Activated gamma-delta T cell (primary cell): ENCODE measurements around the gene THOC7.

ENCODE experiments used
- DNase-seq: peaks from one replicate; lab custom pipeline; 2025; lab: John Stamatoyannopoulos, UW

Gene THOC7

DNA sequence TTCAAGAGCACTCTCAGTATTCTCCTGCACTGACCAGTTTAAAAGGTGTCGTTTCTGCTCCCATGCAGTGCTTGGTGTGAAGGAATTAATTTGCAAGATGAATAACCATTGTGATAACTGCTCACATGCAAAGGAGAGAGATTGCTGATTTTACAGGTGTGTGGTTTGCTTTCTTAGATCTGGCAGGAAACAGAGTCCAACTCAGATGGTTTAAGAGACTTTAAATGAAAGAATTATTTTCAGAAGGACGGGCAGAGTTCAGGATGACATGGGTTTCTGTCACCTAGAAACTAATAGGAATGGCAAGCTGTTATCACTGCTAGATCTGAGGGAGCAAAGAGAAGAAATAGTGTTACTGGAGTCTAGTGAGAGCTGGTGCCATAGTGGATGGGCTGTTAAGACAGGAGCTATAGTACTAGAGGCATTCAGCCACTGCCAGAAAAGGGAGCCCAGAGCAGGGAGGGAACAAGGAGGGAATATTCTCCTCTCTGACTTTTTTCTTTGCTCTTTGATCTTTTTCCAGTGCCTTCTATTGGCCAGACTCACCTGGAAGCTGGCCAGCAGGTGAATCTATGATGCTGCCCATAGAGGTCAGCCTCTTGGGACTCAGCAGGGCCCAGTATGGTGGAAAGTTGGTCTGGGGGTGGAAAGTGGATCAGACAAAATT, 14.9 kb upstream of the THOC7 start:
- DNase-seq, result no peak

DNA sequence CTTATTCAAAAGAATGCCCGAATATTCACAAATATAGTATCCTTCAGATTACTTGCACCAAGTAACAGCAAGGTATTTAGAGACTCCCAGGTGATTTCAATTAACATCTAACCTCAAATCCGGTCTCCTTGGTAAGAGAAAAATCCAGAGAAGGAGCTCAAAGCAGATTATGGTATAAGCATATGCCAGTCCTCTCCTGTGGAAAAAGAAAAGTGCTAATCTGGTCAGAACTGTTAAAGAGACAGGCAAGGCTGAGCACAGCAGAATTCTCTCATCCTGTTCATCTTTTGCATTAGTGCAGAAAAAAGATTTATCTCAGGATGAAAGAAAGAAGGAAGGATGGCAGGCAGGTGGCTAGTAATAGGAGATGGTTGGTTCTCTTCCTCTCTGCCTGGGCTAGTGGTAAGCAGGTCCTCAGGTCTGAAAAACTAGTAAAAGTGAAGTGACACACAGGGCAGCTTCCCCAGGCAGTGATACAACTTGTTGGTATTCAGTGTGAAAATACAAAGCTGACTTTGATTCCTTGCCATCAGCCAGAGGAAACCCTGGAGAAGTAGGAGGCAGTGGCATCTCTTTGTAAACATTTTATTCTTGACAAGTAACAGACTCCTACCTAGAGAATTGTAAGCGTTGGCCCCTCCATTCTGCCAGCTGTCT, 14.3 kb upstream of the THOC7 start:
- DNase-seq, result no peak

DNA sequence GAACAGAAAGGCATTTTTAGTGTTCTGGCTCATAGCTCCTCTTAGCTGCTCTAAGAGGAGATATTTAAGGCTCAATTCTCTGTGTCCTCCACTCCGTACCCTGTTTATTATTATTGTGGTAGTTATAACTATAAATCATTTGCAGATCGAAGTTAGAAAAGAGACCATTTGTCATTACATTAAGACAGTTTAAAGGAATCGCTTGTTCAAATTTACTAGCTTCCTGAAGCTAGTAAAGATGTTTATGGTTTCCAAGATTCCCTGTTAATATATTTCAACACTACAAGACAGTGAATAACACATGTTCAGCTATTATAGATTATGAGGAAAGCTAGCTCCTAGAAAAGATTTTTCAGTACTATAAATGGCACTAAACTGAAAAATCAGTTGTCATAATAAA, 12.7 kb upstream of the THOC7 start:
- DNase-seq, result no peak

DNA sequence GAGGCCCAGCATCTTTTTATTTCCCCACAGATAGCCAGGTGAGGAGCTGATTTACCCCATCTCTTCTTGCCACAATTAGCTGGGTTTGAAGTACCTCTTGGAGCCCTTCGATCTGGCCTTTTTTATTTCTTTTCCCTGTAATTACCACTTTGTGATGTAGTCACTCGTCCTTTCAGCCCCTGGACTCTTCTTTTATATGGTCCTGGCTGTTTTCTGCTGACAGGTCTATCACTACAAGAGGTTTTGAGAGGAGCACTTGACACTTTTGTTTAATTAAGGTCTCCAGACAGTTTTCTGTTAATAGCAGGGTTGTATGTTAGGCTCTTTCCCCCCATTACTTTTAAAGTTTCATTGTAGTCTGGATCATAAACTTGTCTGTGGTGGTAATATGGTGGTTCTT, 11.9 kb upstream of the THOC7 start:
- DNase-seq, result no peak

DNA sequence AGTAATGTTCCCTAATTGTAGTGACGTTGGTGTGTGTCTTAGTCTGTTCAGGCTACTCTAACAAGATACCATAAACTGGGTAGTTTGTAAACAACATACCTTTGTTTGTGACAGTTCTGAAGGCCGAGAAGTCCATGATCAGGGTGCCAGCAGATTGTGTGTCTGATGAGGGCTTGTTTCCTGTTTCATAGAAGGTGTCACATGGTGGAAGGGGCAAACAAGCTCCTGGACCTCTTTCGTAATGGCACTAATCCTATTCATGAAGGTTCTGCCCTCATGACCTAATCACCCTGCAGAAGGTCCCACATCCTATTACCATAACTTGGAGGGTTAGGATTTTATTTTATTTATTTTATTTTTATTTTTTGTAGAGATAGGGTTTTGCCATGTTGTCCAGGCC, 11.2 kb upstream of the THOC7 start:
- no peak for DNase-seq

DNA sequence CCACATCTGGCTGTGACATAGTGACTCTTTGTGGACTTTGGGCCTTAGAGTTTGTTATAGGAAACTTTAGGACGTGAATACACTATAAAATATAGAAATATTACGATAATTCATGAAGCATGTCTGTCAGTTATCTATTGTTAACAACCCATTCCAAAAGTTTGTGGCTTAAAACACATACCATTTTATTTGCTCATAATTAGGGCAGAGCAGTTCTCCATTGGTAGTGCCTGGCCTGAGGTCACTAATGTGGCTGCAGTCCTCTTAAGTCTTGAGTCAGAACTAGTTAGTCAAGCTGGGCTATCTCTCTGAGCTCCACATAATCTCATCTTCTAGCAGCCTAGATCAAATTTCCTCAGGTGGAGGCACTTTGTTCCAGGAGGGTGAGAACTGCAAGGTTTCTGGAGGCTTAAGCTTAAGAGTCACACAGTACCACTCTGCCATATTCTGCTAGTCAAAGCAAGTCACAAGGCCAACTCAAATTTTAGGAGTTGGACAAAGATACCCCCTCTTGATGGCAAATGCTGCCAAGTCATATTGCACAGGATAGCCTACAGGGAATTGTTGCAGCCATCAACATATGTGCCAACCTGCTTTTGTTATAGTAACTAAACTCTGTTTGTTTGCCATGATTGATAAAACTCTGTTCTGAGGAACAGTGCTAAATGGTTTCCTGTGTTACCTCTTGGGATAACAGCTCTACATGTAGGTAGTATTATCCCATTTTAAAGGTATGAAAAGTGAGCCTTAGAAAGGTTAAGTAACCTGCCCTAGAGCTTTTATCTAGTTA, 8.7 kb upstream of the THOC7 start:
- DNase-seq, result no peak

DNA sequence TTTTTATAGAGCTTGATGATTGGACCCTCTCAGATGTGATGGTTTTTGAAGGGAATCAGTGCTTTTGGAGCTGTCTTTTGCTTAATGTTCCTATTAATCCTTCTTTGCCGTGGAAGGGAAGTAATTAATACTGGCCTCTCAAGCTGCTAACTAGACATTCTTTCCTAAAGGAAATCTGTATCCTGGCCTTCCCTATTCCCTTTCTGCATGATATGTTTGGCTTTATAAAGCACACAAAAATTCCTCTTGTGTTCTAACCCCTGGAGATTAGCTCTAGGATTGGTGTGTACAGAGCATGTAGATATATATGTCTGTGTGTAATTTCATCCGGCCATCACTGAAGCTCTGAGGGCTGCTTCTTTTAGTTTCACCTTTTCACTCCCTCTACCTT, 7.0 kb upstream of the THOC7 start:
- DNase-seq, result no peak

DNA sequence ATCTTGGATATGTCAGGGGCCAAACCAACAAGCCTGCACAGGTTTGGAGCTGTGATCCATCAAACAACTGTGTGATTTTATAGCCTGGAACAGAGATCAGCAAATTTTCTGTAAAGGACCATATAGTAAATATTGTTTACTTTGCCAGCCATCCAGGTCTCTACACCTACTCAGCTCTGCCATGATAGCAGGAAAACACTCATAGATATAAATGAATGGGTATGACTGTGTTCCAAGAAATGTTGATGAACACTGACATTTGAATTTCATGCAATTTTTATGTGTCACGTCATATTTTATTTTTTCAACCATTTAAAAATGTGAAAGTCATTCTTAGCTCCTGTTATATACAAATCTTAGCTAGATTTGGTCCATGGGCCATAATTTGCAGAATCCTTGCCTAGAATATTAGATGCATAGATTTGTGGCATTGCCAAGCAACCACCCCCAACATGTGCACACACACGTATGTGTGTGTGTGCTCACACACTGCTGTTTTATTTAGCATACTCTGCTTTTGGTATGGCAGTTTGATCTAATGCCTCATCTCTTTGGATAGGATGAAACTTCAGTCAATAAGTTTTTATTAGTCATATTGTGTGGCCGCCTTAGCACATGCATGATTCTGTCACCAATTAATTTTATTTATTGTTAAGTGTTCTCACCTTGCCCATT, 6.5 kb upstream of the THOC7 start:
- DNase-seq, result no peak

DNA sequence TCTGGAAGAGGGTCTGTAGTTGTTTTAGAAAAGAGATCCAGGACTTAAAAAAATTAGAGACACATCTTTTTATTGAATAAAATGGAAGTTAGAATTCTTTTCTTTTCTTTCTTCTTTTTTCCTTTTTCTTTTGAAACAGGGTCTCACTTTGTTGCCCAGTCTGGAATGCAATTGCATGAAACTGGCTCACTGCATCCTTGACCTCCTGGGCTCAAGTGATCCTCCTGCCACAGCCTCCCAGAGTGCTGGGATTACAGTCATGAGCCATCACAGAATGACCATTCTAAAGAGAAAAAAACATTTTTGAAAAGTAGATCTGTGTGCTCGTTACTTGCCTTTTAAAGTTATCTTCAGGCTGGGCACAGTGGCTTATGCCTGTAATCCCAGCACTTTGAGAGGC, 3.6 kb upstream of the THOC7 start:
- DNase-seq, result no peak

DNA sequence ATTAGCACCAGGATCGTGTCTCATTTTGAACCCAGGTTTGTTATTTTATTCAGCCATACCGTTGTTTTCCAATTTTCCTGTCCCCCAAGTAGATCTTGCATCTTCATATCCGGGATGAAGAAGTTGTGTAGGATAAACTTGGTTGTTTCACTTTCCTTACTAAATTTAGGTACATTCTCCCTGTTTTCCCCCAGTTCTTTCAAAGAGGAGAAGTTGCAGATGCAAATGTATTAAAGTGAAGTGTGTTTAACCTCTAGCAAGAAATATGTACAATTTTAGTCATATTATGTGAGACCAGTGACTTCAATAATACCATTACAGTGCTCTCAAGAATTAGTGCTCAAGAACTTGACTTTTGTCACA, 1.3 kb upstream of the THOC7 start:
- DNase-seq, result no peak

DNA sequence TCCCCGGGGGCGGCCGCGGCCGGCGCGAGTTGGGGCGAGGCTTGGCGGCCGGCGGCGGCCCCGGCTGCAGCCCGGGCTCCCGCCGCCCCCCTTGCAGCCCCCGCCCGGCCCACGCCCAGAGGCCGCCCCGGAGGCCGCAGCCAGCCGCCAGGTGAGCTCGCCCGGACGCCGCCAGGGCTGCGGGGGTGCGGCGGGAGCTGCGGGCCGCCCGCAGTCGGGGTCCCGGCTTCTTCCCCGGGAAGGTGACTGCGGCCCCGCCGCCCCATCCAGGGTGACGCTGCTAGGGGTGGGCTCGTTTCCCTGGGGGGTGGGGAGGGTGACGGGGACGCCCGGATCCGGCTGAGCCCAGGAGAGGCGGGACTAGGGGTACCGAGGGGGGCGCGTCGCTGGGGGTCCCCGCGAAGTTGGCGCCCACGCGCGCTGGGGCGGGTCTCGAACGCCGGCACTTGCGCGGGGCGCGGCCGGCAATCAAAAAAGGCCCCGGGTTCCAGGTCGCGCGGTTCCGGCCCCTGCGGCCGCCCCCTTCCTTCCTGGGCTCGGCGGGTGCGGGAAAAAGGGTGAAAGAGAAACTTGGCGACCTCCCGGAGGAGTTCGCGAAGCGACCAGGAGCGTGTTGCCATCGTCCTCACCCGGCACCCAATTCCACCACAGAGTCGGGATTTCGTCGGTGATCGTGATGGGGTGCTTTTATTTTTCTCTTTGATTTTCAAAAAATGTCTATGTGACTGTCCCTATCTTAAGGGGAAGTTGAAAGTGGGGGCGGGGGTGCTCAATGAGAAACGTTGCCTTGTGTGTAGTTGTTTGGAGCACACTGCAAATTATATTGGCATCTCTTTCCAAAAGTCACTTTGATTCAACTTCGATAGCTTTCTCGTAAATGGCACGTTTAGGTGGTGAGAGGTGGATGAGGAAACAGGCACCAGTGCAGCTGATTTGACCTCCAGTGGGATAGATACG, 681 bp upstream of the THOC7 start:
- peak; percentile 48 for DNase-seq

DNA sequence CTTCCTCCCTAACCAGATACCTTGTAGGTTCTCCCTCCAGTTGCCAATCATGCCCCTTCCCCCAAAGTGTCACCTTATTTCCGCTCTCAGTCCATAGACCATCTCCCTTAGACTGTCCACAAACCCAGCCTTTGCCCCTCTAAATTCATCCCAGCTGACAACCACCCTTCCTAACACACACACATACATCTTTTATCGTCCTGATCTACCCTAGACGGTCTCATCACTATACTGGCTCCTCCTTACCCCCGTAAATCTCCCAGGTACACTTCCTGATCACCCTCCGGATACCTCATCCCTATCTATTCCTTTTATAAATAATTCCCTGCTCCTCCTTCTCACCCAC, 828 bp downstream of the THOC7 start:
- DNase-seq, result no peak

DNA sequence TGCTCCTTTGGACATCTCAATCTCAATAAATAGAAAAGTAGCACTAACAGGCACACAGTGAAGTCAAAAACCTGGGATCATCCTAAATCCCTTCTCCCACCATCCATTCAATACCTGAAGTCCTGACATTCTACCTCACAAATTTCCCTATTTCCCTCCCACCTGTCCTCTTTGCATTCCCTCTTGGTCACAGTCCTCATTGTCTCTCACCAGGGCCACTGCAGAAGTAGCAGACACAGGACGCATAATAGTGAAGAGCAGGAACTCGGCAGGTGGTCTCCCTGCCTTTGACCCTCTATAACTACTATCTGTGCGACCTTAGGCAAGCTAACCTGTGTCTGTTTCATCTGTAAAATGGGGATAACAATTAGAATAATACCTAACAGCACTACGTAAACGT, 2.3 kb downstream of the THOC7 start:
- no peak for DNase-seq

DNA sequence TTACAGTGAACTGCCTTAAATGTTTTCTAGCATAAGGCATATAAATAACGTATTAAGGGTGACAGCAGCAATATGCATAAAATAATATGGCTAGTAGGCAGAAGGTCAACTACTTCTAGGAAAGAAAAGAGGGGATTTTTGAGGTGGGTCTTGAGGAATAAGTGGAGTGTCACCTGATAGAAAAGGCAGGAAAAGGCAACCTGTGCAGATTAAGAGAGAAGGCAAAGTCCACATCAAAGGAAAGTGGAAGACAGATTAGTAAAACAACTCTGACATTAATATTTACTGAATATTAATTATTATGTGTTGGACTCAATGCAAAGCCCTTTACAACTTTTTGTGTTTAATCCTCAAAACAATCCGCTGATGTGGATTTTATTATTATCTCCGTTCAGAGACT, 2.8 kb downstream of the THOC7 start:
- DNase-seq, result no peak

DNA sequence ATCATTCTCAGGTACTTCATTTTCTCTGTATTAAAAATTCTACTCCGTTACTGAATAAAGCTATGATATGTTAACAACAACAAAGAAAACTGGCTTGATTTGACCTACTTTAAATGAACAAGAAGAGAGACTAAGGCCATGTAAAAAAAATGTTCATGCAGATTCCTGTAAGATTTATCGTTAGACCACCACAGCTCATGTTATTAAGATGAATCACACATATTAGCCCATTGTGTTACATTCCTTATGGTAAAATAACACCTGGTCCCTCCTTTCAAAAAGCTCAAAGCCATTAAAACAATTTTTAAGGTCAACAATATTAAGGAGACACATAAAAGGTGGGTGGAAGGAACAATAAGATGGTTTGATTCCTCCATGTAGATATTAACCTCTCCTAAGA, 6.3 kb downstream of the THOC7 start:
- no peak for DNase-seq

DNA sequence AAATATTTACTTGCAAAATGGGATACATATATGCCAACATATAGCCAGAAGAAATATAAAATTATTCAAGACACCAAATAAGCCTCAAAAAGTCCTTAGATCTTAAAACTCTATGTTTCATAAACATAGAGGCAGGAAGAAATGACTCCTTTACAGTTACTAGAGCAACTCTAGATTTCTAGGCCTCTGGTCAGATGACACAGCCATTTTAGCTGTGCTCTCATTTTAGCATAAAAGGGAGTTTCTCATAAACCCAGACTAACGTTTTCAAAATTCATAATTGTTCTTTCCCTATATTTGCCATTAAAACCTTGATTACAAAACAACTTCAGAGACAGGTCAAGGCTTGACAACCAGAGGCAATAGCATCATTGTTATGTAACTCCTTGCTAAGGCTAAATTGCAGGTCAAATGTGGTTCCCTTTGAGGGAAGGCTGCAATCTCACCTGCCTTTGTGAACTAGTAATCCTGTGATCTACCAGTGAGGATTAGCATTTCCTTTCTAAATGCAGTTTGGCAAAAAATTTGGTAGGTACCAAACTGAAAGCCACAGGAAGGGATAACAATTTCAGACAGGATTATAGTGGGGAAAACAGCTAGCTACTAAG, 8.2 kb downstream of the THOC7 start:
- no peak for DNase-seq

DNA sequence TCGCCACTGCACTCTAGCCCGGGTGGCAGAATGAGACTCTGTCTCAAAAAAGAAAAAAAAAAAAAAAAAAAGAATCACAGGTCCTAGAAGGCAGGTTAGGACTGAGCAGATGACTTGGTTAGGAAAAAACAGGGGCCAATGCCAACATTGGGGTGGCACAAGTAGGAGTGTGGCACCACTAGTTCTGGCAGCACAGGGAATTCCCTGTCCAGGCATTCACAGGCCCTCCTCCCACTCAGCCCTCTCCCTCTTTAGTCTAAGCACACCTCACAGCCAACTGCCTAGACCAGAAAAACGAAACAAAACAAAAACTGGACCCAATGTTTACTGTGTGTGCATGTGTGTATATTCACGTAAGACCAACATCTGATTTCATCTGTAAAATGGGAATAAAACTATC, 10.5 kb downstream of the THOC7 start:
- DNase-seq, result no peak

DNA sequence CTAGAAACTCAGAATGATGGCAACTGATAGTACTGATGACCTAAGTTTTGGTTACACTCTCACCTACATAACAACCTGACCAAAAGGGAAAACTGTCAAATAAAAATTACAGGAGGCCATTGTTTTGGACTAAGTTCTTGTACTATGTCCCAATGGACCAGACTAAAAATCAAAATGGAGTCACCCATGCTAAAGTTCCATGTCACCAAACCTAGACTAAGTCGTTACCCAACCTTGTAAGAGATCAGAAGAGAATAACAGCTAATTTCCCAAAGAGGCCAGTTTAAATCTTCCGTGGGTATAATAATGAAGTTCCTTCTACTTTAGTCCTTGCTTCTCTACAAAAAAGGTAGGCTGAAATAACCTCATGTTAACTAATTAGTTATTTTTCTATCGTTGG, 12.3 kb downstream of the THOC7 start:
- no peak for DNase-seq

DNA sequence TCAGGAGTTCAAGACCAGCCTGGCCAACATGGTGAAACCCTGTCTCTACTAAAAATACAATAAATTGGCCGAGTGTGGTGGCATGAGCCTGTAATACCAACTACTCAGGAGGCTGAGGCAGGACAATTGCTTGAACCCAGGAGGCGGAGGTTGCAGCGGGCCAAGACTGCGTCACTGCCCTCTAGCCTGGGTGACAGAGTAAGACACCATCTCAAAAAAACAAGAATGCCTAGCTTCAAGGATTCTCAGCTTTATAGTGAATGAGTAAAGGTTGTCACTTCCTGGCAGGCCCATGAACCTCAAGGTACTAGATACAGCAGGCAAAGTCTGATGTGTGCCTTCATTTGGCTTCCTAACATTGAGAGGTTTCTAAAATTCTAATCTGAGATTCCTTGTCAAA, 14.4 kb downstream of the THOC7 start:
- no peak for DNase-seq

DNA sequence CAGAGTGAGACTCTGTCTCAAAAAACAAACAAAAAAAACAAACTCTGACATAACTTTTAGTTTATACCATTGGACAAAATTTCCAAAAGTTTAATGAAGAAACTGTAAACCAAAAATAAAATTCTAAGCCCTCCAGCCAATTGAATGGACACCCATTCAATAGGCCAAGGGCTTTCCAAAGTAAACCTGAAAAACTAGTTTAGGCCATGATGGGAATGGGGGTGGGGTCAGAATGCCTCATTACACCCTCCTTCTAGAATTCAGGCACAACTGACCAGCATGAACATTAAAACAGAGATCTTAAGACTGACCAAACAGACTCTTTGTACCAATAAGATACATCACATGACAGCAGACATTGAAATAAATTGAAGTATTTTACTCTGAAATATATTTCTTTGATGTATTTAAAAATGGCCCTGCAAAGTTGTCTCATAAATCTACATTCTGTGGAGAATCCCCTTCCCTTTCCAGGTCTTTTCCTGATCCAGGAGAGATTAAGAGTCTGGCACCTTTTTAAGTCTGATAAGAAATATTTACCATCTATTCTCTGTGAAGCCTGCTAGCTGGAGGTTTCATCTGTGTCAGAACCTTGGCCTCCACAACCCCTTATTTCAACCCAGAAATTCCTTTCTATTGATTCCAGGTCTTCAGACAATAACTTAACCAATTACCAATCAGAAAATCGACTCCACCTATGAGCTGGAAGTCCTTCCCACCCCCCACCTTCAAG, 15.7 kb downstream of the THOC7 start:
- no peak for DNase-seq

DNA sequence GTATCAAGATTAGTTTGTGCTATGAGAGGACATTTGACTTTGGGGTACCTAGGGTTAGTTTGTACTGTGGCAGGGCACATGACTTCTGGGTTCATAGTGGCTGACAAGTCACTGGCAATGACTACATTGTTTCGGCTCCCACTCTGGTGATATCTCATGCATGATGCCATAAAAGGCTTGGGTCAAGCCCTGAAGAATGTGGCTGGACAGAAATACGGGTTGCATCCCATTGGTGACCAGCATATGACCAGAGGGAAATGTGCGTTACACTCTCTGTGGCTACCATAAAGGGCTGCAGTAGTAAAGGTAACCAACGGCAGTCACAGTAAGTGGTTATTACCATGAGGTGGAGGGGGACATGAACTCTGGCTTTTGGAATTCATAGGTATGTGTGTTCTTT, 18.4 kb downstream of the THOC7 start:
- no peak for DNase-seq
